ENCODE data around the gene ETV3. TPM values are rescaled to one million over a fixed set of nuclear protein-coding genes. Genes with fewer than 3 reads are reported as not detected.

Gene ETV3
- total RNA-seq, 2 donors from 2014 or later = 23.4 to 33.3 TPM

DNA sequence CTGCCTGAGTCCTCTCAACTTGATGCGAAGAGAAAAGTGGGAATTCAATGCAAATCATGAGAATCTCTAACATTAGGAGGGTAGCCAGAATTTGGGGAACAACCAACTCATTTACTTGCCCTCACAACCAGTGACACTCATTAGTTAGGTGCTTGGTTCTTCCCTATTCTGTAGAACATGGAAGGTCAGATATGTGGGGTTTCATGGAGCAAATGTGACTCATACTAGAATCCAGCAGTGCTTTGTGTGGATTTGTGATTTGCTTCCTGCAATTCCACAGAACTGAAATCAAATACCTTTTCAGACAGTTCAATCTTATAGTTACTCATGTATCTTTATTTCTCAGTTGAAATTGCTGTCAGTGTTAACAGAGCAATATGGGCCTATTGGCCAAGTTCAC lies 6.9 kb upstream of the ETV3 start:
- H3K9me3 ChIP-seq = no peaks in the 10 kb centered on the region
- peak overlapping the region in 1 of 2 donors; percentile 40 for H3K27ac ChIP-seq
- 60% methylated on average over 1 of the region's 1 CpG for WGBS
- no peak overlapping the region for H3K4me3 ChIP-seq
- H3K27me3 ChIP-seq (replicated peaks; ENCODE audit: insufficient read depth) = no peaks in the 10 kb centered on the region
- no peak for DNase-seq (ENCODE audit: low spot score)
- TF ChIP-seq POLR2A (IDR thresholded peaks at IDR 0.05) = no peak
- TF ChIP-seq POLR2AphosphoS5 (IDR thresholded peaks at IDR 0.05) = no peak
- H3K36me3 ChIP-seq = no peaks in the 10 kb centered on the region
- H3K4me1 ChIP-seq (replicated peaks) = no peaks in the 10 kb centered on the region
- intact Hi-C loops (cut with DNase I) = no loop called here

DNA sequence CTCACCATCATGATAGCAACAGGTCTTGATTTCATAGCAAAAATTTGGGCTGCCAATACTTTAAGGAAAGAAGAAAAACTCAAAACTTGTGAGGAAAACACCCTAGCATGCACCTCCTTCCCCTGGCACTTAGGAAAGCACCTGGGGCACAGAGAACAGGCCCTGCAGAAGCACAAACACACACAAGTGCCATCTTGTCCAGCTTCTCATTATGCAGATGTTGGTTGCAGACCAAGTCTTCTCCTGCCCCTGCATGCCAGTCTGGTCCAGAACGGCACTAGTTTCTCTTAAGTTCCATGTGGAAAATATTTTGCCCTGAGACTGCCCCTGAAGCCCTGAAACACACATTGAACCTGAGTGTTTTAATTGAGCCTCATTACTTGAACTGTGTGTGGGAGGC lies 6.3 kb upstream of the ETV3 start:
- H3K4me3 ChIP-seq = no peak overlapping the region
- peak overlapping the region in 1 of 2 donors; percentile 40 for H3K27ac ChIP-seq
- 36% methylated on average over 1 of the region's 1 CpG for WGBS
- no peaks in the 10 kb centered on the region for H3K36me3 ChIP-seq
- H3K27me3 ChIP-seq (replicated peaks; ENCODE audit: insufficient read depth) = no peaks in the 10 kb centered on the region
- intact Hi-C loops (cut with DNase I) = no loop called here
- H3K4me1 ChIP-seq (replicated peaks) = no peaks in the 10 kb centered on the region
- H3K9me3 ChIP-seq = no peaks in the 10 kb centered on the region
- peak; percentile 14 for TF ChIP-seq POLR2AphosphoS5 (IDR thresholded peaks at IDR 0.05)
- TF ChIP-seq, protein P1, sequence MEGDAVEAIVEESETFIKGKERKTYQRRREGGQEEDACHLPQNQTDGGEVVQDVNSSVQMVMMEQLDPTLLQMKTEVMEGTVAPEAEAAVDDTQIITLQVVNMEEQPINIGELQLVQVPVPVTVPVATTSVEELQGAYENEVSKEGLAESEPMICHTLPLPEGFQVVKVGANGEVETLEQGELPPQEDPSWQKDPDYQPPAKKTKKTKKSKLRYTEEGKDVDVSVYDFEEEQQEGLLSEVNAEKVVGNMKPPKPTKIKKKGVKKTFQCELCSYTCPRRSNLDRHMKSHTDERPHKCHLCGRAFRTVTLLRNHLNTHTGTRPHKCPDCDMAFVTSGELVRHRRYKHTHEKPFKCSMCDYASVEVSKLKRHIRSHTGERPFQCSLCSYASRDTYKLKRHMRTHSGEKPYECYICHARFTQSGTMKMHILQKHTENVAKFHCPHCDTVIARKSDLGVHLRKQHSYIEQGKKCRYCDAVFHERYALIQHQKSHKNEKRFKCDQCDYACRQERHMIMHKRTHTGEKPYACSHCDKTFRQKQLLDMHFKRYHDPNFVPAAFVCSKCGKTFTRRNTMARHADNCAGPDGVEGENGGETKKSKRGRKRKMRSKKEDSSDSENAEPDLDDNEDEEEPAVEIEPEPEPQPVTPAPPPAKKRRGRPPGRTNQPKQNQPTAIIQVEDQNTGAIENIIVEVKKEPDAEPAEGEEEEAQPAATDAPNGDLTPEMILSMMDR (IDR thresholded peaks at IDR 0.05) = no peak
- DNase-seq (ENCODE audit: low spot score) = peak; percentile 60

DNA sequence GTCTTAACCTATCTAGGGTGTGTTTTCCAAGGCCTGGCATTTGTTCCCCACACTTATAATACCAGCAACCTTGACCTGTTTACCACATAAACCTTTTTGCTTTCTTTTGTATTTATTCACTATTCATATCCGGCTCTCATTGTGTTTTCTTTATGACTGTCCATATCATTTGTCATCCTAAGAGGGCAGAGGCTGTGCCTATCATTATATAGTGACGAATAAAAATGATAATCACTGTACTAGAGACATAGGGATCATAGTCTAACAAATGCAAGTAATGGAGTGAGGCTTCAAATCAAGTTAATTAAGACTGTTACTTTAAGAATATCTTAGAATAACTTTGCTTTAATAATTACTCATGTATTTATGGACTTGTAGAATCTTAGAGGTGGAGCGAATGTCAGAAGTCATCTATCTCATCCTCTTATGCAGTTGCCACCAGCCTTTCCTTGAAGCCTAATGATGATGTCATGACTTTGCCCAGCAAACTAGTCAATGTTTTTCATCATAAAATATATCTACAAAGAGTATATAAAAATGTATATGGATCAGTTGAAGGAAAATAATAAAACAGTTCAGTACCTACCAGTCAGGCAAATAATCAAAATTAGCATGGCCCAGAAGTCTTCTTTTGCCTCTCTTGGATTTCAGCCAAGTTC lies 4.7 kb upstream of the ETV3 start:
- no peak overlapping the region for H3K4me3 ChIP-seq
- peak overlapping the region in 1 of 2 donors; percentile 4 for H3K27ac ChIP-seq
- 84% methylated on average over 3 of the region's 3 CpGs for WGBS
- no peak for TF ChIP-seq POLR2A (IDR thresholded peaks at IDR 0.05)
- no peak for TF ChIP-seq POLR2AphosphoS5 (IDR thresholded peaks at IDR 0.05)
- TF ChIP-seq, protein P1 (IDR thresholded peaks at IDR 0.05) = no peak
- H3K27me3 ChIP-seq (replicated peaks; ENCODE audit: insufficient read depth) = no peaks in the 10 kb centered on the region
- no peaks in the 10 kb centered on the region for H3K36me3 ChIP-seq
- intact Hi-C loops (cut with DNase I) = no loop called here
- DNase-seq (ENCODE audit: low spot score) = no peak
- no peaks in the 10 kb centered on the region for H3K9me3 ChIP-seq
- H3K4me1 ChIP-seq (replicated peaks) = no peaks in the 10 kb centered on the region

DNA sequence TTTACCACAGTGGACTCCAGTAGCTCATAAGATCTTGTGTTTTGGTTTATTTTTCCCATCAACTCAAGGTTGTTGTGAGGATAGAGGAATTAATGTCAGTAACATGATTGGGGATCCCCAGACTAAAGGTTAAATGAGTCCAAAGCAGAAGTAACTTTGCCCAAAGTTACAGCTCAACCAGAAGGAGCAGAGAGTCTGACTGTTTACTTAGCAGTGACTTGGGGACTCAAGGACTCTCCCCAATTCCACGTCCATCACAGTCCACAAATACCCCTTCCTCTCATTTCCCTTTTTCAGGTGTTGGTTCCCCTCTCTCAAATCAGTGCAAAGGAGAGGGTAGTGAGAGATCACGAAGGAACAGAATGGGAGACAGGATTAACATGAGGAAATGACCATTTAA lies 4.0 kb upstream of the ETV3 start:
- no peak for DNase-seq (ENCODE audit: low spot score)
- 64% methylated on average over 2 of the region's 2 CpGs for WGBS
- Histone ChIP-seq H3K27me3 (replicated peaks; ENCODE audit: insufficient read depth) (no peaks in the 10 kb centered on the region), H3K9me3 (no peaks in the 10 kb centered on the region), H3K36me3 (no peaks in the 10 kb centered on the region), H3K27ac (no peak overlapping the region), H3K4me1 (replicated peaks) (no peaks in the 10 kb centered on the region), H3K4me3 (no peak overlapping the region)
- intact Hi-C loops (cut with DNase I) = no loop called here
- TF ChIP-seq POLR2A (IDR thresholded peaks at IDR 0.05) (no peak), POLR2AphosphoS5 (IDR thresholded peaks at IDR 0.05) (no peak)
- TF ChIP-seq, protein P1 (IDR thresholded peaks at IDR 0.05) = no peak

DNA sequence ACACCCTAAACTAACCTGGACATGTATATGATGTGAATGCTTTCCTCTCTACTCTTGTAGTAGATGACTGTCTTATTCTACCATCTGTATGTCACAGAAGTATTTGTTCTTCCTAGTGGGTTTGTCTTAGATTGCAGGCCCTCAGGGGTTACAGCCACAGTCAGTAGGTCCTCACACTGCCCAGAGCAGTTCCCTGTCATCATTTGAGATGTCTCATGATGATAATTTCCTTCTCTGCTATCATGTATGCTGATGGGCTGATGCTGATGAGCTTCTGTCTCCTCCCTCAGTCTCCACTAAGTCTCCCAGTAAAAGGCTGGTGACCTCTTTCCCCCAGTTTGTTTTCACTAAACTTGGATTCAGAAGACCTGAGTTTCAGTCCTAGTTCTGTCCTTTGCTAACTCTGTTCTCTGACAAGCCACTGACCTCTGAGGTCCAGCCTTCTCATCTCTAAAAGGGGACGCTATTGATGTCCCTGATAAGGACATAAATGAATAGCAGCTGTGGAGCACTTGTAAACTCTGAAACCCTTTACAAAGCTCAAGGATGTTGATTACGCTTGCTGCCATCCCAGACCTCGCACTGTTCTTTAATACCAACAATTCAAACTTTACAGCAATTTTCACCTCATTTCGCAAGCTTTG lies 3.1 kb upstream of the ETV3 start:
- no peak for DNase-seq (ENCODE audit: low spot score)
- Histone ChIP-seq H3K36me3 (no peaks in the 10 kb centered on the region), H3K4me3 (no peak overlapping the region), H3K9me3 (no peaks in the 10 kb centered on the region), H3K4me1 (replicated peaks) (no peaks in the 10 kb centered on the region), H3K27me3 (replicated peaks; ENCODE audit: insufficient read depth) (no peaks in the 10 kb centered on the region), H3K27ac (no peak overlapping the region)
- intact Hi-C loops (cut with DNase I) = no loop called here
- WGBS = 74% methylated on average over 4 of the region's 4 CpGs
- no peak for TF ChIP-seq POLR2AphosphoS5 (IDR thresholded peaks at IDR 0.05)
- TF ChIP-seq, protein P1 (IDR thresholded peaks at IDR 0.05) = no peak
- TF ChIP-seq POLR2A (IDR thresholded peaks at IDR 0.05) = no peak

Data from prostate gland (tissue), 2 donors.